ENCODE results near the gene CAGE1. TPM values are rescaled to one million over a fixed set of nuclear protein-coding genes. Genes with fewer than 3 reads are reported as not detected.

CAGE1 gene
- total RNA-seq, 1 donor = 1.1 TPM

Other genes with a start within 250 kb of the CAGE1 start
- 25.3 TPM for gene SSR1, start 76.5 kb downstream of the CAGE1 start, total RNA-seq
- gene RIOK1, start 66 bp upstream of the CAGE1 start, total RNA-seq = 16.2 TPM
- gene DSP, start 151.9 kb upstream of the CAGE1 start, total RNA-seq = under 0.01 TPM
- gene SNRNP48, start 200.5 kb upstream of the CAGE1 start, total RNA-seq = 7.5 TPM

All from hematopoietic multipotent progenitor cell (in vitro differentiated cells).